Activated naive CD8-positive, alpha-beta T cell treated with anti-CD3 and anti-CD28 coated beads, Interleukin-2, amount 50 U/mL, for 16 hours (primary cell): ENCODE data around the gene KIAA0319L.
A peak's percentile ranks its signal among the peaks of the same experiment; 100 is the strongest.
"Not testable (repeated sequence)": the region's sequence is repeated elsewhere in the genome, so short reads cannot be mapped to it uniquely, and the experiment has no call there.

Experiments
- DNase-seq: peaks from one replicate; pipeline ENCODE4 v3.0.0-alpha.2; 2020; ENCODE audit warnings: low read depth, low spot score

Gene KIAA0319L

DNA sequence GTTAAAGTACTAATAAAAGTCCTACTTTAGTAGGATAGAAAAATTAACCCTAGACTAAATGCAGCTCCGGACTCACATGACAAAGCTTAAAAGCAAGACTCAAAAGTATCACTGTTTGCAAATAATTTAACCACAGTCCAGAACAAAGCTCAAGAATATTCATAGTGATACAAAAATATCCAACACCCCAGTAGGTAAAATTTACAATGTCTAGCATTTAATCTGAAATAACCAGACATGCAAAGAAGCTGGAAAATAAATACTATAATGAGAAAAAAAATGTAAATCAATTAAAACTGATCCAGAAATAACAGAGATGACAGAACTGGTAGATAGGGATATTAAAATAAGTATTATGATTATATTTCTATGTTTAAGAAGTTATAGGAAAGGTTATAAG is 67.0 kb downstream of the KIAA0319L start:
- no peak for DNase-seq

DNA sequence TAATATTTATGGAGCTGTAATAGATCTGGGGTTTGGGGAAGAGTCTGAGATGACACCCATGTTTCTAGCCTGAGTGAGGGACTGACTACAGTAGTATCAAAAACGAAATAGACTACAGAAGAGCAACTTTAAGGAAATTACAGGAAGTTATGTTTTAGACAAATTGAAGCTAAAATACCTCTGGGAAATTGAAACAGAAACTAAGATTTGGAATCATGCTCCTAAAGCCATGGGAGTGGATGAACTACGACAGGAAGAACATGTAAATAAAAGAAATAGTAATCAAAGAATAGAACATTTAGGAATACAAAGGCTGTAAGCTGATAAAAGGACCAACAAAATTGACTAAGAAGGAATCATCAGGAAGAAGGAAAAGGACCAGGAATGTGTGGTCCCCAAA is 68.9 kb downstream of the KIAA0319L start:
- no peak for DNase-seq

DNA sequence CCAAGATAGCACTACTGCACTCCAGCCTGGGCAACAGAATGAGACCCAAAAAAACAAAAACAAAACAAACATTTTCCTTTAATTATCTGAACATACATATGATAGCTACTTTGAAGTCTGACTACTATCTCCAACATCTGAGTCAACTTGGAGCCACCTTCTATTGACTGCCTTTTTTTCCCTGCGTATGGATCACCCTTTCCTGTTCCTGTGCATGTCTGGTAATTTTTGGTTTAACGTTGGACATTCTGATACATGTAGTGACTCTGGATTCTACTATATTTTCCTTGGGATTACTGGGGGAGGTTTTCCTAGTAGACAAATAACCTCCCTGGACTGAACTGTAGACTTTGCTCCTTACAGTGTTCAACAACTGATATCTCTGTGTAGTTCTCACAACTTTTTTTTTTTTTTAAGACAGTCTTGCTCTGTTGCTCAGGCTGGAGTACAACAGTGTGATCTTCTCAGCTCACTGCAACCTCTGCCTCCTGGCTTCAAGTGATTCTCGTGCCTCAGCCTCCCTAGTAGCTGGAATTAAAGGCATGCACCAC is 70.3 kb downstream of the KIAA0319L start:
- DNase-seq = no peak

DNA sequence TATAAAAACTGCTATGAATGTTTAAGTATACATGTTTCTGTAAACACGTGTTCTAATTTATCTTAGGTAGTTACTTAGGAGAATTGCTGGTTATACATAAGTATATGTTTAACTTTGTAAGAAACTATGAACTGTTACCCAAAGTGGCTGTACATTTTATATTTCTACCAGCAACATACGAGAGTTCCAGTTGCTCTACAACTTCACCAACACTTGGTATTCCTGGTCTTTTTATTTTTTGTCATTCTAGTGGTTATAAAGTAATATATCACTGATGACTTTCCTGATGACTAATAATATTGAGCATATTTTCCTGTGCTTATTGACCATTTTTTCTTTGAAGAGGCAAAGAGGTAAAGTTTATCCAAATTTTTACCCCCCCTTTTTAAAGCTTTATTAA is 76.0 kb downstream of the KIAA0319L start:
- DNase-seq = no peak

DNA sequence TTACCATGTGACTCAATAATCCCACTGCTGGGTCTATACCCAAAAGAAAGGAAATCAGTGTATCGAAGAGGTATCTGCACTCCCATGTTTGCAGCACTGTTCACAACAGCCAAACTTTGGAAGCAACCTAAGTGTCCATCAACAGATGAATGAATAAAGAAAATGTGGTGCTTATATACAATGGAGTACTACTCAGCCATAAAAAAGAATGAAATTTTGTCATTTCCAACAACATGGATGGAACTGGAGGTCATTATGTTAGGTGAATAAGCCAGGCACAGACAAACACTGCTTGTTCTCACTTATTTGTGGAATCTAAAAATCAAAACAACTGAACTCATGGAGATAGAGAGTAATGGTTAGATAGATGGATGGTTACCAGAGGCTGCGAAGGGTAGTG is 79.3 kb downstream of the KIAA0319L start:
- no peak for DNase-seq

DNA sequence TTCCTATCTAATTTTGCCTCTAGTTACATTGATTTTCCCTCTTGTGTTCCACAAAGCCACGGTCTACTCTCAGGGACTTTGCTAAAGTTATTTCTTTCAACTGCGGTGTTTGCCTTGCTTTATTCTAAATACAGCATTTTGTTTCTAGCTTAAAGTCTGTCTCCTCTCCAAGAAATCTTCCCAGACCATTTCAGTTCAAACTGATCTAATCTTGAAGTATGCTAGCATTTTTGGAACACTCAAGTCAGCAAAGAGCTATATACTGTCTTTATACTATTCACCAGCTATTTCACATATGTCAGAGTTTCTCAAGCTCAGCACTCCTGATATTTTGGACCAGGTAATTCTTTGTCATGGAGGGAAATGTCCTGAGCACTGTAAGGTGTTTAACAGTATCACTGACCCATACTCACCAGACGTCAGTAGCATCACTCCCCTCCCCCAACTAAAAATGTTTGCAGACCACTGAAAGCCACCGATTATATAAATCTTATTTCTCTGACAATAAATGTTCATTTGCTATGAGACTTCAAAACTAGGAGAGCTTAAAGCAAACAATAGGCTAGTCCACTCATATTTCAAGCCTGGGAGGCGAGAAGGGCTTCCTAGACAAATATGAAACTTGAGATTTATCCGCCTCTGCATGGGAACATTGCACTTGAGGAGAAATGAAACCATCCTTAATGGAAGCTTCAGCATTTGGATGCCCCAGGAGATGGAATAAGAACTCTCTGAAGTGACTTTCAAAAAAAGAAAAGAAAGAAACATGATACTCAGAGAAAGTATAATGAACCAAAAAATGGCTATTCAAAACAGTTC is 81.1 kb downstream of the KIAA0319L start:
- no peak for DNase-seq

DNA sequence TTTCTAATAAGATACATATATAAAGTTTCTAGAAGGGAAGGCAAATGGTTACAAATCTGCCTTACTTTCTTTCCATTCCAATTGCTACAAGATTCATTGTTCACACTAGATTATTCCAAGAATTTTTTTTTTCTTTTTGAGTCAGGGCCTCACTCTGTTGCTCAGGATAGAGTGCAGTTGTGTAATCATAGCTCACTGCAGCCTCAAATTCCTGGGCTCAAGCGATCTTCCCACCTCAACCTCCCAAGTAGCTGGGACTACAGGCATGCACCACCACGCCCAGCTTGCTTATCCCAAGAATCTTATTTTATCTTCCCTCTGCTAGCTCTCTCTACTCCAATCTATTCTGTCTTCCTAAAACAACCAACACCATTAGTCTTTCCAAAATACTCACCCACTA is 81.8 kb downstream of the KIAA0319L start:
- no peak for DNase-seq

DNA sequence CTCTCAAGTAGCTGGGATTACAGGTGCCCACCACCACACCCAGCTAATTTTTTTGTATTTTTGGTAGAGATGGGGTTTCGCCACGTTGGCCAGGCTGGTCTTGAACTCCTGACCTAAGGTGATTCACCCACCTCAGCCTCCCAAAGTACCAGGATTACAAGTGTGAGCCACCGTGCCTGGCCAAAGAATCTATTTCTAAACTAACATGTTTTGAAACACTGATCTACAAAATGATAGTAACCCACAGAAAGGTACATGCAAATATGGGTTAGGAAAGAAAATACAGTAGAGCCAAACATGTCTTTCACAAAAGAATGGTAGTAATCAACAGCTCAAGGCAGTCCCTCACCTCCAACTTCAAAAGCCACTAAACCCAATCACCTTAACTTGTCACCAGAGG is 84.0 kb downstream of the KIAA0319L start:
- not testable (repeated sequence) for DNase-seq

DNA sequence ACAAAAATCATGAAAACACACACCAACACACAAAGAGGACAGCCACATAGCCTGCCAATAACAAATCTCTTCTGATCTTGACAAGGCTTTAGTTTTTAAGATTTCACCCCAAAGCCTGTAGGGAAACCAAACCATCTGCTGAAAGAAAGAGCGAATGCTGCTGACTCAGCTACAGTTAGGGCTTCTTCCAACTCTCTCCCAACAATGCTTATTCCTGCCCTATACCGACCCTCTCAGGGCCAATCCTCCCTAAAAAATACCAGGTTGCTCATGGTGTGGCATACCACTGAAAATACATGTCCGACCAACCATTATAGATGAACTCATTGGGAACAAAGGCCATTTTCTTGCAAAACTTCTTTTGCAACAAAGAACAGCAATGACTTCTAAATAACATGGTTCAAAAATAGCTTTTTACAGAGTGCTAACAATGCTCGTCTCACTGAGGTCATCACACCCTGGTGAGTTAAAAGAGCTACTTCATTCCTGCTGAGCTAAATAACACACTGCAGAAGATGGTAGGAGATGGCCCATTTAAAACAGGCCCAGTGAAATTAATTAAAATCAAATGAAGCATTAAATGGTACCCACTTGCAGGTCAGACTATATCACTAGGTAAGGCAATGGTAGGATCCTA is 86.1 kb downstream of the KIAA0319L start:
- DNase-seq = no peak

DNA sequence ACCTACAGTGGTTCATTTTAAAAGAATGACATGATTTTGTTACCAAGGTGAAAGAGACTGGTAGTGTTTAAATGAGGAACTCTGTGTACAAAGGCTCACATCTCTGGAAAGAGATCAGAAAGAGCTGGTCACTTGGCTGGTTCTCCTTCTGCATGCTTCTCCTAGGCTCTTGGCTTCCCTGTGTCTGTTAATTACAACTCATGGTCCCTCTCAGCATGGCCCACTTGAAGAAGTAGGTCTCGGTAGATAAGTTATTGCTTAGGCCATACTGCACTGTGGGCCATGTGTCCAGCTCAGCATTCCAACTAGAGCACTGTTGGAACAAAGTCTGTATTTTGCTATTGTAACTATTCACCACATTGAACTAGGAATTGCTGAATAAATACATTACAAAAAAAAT is 91.1 kb downstream of the KIAA0319L start:
- no peak for DNase-seq

DNA sequence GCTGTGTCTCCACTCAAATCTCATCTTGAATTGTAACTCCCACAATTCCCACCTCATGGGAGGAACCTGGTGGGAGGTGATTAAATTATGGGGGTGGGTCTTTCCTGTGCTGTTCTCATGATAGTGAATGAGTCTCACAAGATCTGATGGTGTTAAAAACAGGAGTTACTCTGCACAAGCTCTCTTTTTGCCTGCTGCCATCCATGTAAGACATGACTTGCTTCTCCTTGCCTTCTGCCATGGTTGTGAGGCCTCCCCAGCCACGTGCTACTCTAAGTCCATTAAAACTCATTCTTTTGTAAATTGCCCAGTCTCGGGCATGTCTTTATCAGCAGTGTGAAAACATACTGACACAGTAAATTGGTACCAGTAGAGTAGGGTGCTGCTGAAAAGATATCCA is 93.5 kb downstream of the KIAA0319L start:
- not testable (repeated sequence) for DNase-seq

DNA sequence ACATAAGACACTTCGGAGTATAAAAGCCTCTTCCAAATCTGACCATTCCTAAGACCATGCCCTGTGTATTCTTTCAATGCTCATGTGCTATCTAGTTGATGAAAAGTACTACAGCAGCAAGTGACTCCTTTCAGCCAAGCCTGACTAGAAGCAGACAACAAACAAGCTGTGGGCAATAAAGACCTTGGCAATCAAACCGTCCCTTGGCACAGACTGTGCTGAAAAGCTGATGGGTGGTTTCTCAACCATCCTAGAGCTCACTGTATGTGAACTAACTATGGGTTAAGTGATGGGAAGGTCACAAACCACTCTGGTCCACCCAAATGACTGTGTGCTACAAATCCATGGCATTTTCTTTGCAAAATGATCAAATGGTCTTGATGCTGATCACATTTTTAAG is 94.0 kb downstream of the KIAA0319L start:
- no peak for DNase-seq

DNA sequence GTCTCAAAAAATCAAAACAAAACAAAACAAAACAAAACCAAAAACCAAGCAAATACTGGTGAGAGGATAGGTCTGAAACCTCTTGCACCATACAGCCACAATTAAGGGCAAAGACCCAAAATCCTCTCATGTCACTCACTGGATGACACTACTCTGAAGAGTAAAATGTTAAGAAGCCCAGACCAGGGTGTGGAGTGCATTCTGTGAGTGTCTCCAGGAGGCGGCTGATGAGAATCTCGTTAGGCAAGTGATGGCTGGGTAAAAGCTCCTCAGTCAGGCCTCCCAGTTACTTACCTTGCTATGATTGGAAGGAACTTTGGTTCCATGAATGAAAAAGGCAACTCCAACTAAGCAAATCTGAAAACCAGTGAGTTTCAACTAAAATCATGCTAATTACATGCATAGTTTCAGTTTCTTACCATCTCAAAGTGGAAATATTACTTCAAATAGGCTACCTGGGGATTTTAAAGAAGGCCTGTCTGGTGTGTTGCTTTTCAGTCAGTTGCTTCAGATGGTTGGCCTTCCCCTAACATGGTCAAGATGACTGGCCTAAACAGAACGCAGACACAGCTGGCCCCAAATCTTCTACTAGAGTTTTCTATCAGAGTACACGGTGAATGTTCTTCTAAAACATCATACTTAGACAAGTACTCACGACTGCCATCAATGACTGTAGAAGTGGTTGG is 95.1 kb downstream of the KIAA0319L start:
- no peak for DNase-seq

DNA sequence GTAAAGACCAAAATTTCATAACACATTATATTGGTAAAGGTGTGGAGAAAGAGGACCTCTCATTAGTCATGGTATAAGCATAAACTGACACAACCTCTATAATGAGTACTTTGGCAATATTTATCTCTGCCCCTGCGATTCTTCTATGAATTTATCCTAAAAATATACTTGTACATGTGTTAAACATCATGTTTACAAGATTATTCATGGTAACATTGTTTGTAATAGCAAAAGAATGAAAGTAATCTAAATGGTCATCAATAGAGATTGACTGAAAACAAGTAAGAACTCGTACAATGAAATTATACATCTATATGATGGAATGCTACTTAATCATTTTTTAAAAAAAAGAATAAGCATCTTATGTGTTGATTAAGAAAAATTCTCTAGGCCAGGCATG is 96.4 kb downstream of the KIAA0319L start:
- no peak for DNase-seq

DNA sequence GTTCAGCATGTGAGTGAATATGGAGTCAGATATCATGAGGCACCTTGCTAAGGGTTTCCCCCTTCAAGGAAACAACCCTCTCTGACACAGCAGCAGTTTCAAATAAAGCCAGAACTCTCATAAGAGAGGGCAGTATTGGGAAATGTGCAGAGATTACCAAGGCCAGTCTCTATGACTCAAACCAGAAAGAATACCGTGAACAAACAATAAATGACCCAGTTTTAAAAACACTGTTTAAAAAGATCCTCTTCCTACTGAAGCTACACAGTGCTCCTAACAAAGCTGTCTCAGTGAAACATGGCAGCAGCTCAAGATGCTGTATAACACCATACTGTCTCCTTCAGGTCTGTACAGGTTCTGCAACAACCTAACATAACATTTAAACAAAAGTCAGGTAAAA is 102.6 kb downstream of the KIAA0319L start:
- DNase-seq = no peak

DNA sequence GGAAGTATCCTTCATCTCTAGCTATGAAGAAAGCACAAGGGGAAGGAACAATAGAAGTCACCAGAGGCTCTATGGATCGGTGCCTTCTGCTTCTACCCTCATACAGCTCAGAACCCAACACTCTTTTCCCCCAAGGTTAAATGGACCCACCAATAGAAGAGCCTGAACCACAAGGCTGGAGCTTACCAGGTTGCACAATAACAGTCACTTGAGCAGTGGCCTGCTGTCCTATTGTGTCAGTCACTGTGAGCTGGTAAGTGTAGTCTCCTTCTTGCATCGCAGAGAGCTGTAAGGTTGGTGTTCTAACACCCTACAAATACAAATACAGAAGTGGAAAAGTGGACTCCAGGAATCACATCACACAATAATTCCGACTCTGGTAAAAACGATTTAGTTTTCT is 103.0 kb downstream of the KIAA0319L start:
- DNase-seq = no peak

DNA sequence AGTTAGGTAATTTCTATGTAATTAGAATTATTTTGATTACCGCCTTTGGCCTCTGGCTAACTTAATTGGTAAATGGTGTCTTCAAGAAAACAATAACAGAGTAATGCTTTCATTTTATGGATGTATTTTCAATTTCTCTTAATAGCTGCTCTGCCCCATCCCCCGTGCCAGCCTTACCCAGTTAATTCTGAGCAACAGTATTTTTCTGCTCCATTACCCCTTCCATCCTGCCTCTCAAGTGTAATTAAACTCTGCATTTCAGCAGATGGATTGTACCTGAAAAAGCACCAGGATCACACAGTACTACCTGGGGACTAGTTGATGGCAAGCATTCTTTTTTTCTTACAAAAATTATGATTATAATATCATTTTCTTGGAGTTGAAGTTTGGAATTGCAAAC is 104.2 kb downstream of the KIAA0319L start:
- no peak for DNase-seq

DNA sequence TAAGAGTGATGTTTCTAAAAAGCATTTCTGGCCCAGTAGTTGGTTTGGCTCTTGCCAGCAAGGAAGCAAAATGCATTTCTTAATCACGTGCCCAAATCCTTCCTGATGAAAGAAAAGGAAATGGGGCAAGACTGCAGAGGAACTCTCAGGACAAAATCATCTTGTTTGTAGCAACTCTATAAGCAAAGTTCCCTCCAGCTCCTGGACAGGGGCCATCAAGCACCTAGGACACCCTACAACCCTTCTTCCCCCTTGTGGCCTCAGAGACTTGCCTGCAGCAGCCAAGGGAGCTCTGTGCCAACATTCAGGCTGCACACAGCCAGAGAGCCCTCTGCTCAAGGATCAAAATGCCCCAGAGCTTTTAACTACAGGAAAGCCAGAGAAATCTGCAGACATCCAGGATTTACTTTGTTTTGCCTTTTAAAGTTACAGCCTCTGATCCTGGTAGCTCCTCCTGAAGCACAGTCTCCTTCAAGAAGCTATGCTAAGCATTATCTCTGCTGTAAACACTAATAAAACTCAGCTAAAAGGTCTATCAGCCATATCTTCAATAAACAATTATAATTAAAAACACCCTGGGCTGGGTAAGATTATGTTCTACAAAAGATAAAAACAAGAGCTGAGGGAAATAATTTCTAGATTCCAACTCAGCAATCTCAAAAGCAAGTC is 105.0 kb downstream of the KIAA0319L start:
- no peak for DNase-seq

DNA sequence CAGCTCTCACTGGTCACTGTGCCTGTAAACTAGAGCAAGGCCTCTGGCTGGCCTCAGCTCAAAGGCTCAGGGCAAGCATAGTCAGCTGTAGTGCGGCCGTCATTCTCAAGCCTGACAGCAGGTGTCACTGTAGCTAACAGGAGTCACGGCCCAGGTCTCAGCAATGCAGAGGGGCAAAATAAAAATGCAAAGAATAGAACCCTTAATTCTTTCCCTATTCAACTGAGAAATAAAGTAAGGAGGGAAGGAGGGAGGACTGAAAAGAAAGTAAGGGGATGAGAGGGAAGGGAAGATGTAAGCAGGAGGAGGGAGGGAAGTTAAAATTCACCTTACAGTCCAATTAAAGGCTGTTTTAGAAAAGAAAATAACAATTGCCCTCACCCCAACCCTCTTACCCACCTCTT is 106.1 kb downstream of the KIAA0319L start:
- DNase-seq = peak; percentile 57

DNA sequence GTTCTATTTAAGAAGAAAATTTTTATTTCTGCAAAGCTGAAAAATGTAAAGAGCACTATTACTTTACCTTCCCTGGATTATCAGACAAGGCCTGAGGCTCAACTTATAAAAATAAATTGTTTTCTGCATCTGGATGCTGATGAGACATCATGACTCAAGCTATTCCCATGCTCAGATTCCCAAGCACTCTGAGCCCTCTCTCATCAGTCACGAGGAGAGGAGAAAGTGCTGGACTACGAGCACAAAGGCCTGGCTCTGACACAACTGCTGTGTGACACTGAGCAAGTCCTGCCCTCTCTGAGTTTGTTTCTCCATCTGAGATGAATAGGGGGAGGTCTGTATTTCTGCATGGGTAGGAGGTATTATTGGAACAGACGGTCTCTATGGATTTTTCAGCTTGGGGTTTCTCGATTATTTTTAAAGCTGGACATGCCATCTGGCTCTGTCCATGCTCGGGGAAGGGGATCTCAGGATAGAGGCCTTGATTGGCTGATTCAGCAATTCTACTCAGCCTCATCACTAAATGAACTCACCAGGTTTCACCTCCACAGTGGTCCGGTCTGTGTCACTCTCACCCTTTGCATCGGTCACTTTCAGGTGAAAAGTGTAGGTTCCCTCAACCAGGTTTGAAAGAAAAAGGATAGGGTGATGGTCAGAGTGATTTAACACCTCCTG is 107.7 kb downstream of the KIAA0319L start:
- no peak for DNase-seq

DNA sequence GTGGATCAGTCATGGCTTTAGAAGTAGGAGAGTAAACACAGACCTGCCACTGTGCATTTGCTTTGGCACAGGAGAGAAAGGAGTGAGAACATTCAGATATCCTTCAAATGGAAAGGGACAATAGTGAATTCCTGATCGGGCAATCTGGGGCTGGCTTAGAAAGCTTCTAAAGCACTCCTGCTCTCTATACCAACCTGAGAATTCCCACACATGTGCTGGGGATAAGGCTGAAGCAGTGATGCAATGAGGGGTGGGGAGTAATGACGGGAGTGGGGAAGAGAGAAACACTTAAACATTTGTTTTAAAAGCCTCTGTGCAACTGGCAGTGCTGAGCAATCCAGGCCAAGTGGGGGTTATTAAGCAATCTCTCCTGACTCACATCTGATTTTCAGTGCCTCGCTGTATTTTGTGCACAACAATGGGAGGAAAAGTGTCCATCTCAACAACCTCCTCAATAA is 108.8 kb downstream of the KIAA0319L start:
- DNase-seq = no peak
